ENCODE measurements around the gene RBM26. TPM values are rescaled to one million over a fixed set of nuclear protein-coding genes. Genes with fewer than 3 reads are reported as not detected.

RBM26 gene
- total RNA-seq: 36.2 and 40.4 TPM in 2 replicates

DNA sequence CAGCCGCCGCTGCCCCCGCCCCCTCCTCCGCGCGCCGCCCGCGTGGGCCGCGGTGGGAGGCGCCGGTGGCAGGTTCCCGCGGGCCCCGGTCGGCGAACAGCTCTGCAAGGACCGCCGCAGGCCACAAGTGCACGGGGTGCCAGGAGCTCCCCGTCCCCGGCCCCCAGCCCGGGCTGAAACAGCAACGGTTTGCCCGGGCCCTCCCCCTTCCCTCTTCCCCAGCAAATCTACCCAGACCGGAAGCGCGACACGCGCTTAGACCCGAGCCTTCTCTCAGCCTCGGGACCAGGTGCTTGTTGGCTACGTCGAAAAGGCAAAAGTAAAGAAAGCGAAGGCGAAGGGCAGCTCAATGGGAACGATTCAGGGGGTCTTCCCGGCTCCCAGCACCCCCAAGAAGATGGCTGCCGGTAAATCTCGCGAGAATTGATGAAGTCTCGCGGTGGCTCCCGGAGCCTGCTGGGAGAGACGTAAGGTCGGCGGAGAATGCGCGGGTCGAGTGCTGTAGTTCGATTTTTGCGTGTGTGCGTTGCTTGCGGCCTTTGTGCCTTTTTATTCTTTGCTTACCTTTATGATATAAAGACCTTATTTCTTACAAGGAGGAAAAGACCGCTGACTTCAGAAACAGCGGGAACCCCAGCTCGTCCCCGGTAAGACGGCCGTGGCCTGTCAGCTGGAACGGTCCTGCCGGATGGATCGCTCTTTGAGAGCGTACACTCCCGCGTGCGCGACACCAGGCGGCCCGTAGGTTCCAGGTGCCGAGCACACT lies at the start of gene RBM26:
Gene RBM26 (minus strand): TSS at position 425 of the 766 bp plus-strand sequence. CDS start 481 bp downstream, outside the sequence.

Small RNAs within 50 kb of the gene (small RNA-seq; reads per million reads assigned to genes)
- gene RNA5SP33: not detected

Other genes starting within 250 kb of the RBM26 start
- 39.3 and 44.0 TPM in 2 replicates for gene NDFIP2, start 74.9 kb upstream of the RBM26 start, total RNA-seq